ENCODE data around the gene TOMM5. TPM values are rescaled to one million over a fixed set of nuclear protein-coding genes. Genes with fewer than 3 reads are reported as not detected.

The TOMM5 gene
- total and polyA plus RNA-seq, 2 of the 13 experiments (the other 11 are each of a cell fraction or from before 2014, with no cell fraction given), result 147 to 315 TPM

DNA sequence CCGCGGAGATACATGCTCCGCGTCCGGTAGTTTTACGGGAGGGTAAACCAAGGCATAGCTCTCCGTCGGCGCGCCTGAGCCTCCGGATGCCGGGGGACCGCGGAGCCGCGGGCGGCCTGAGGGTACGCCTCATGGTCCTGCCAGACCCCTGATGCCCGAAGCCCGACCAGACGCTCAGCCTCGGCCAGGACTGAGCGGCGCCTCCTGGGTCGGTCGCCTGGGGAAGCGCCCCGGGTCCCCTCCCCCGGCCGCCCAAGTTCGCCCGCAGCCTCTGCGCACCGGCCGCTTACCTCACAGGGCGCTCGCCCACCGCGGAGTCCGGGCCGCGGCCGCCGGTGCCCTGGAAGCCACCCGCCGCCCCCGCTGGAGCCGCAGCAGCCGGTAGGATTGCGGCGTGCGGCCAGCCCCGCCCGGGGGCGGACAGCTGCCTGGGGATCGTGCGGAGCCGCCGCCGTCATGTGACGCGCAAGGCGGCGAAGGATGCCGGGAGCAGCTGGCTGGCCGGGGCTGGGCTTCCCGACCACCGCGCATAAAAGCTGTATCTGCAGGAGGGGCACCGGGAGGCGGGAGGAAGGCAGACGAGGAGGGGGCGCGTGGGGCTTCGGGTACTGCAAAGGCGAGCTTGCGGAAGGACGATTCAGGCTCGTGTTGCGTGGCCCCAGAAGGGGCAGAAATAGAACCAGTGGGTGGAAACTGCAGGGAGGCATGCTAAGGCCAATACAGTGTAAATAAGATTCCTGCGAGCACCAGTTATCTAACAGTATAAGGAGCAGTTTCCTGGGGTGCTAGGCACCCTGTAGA, 16.3 kb downstream of the TOMM5 start, which contains the start of gene FBXO10 (continued):
- TF ChIP-seq YEATS4 (CRISPR knock-in tag; IDR thresholded peaks at IDR 0.05; ENCODE audit: borderline replicate concordance), result peak; percentile 74; the same call in 1 of the 2 replicates
- TF ChIP-seq JUN (CRISPR knock-in tag; IDR thresholded peaks at IDR 0.05), result peak; percentile 39; the same call in 1 of the 2 replicates
- TF ChIP-seq NFYC (CRISPR knock-in tag; IDR thresholded peaks at IDR 0.05), result no peak
- no peak for TF ChIP-seq CHCHD3 (CRISPR knock-in tag; IDR thresholded peaks at IDR 0.05)
- TF ChIP-seq, protein P1, sequence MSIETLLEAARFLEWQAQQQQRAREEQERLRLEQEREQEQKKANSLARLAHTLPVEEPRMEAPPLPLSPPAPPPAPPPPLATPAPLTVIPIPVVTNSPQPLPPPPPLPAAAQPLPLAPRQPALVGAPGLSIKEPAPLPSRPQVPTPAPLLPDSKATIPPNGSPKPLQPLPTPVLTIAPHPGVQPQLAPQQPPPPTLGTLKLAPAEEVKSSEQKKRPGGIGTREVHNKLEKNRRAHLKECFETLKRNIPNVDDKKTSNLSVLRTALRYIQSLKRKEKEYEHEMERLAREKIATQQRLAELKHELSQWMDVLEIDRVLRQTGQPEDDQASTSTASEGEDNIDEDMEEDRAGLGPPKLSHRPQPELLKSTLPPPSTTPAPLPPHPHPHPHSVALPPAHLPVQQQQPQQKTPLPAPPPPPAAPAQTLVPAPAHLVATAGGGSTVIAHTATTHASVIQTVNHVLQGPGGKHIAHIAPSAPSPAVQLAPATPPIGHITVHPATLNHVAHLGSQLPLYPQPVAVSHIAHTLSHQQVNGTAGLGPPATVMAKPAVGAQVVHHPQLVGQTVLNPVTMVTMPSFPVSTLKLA (IDR thresholded peaks at IDR 0.05), result no peak
- TF ChIP-seq ZNF274 (CRISPR knock-in tag; IDR thresholded peaks at IDR 0.05), result 0 out of 2 replicates have a peak, but pooled peaks have one; percentile 44
- TF ChIP-seq KDM1A (CRISPR knock-in tag; IDR thresholded peaks at IDR 0.05), result no peak
- no peak for TF ChIP-seq RBAK (CRISPR knock-in tag; IDR thresholded peaks at IDR 0.05)
- no peak for TF ChIP-seq KLF13 (CRISPR knock-in tag; IDR thresholded peaks at IDR 0.05)
- peak; percentile 57; the same call in 1 of the 2 replicates for TF ChIP-seq MTF2 (CRISPR knock-in tag; IDR thresholded peaks at IDR 0.05; ENCODE audit: borderline replicate concordance)
- TF ChIP-seq SKI (IDR thresholded peaks at IDR 0.05; ENCODE audit: partially characterized antibody), result peak; percentile 32
- TF ChIP-seq, protein P2, sequence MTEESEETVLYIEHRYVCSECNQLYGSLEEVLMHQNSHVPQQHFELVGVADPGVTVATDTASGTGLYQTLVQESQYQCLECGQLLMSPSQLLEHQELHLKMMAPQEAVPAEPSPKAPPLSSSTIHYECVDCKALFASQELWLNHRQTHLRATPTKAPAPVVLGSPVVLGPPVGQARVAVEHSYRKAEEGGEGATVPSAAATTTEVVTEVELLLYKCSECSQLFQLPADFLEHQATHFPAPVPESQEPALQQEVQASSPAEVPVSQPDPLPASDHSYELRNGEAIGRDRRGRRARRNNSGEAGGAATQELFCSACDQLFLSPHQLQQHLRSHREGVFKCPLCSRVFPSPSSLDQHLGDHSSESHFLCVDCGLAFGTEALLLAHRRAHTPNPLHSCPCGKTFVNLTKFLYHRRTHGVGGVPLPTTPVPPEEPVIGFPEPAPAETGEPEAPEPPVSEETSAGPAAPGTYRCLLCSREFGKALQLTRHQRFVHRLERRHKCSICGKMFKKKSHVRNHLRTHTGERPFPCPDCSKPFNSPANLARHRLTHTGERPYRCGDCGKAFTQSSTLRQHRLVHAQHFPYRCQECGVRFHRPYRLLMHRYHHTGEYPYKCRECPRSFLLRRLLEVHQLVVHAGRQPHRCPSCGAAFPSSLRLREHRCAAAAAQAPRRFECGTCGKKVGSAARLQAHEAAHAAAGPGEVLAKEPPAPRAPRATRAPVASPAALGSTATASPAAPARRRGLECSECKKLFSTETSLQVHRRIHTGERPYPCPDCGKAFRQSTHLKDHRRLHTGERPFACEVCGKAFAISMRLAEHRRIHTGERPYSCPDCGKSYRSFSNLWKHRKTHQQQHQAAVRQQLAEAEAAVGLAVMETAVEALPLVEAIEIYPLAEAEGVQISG (CRISPR knock-in tag; IDR thresholded peaks at IDR 0.05), result peak; percentile 46; the same call in 1 of the 2 replicates
- peak; percentile 74 for TF ChIP-seq KMT2B (CRISPR knock-in tag; IDR thresholded peaks at IDR 0.05)
- TF ChIP-seq ZFX (CRISPR knock-in tag; IDR thresholded peaks at IDR 0.05; ENCODE audit: low read depth), result peak; percentile 45; the same call in 1 of the 2 replicates
- TF ChIP-seq, protein P3, sequence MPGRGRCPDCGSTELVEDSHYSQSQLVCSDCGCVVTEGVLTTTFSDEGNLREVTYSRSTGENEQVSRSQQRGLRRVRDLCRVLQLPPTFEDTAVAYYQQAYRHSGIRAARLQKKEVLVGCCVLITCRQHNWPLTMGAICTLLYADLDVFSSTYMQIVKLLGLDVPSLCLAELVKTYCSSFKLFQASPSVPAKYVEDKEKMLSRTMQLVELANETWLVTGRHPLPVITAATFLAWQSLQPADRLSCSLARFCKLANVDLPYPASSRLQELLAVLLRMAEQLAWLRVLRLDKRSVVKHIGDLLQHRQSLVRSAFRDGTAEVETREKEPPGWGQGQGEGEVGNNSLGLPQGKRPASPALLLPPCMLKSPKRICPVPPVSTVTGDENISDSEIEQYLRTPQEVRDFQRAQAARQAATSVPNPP (CRISPR knock-in tag; IDR thresholded peaks at IDR 0.05), result peak; percentile 27; the same call in 1 of the 2 replicates
- TF ChIP-seq GATAD1 (CRISPR knock-in tag; IDR thresholded peaks at IDR 0.05), result peak; percentile 69
- no peak for TF ChIP-seq ZNF136 (CRISPR knock-in tag; IDR thresholded peaks at IDR 0.05; ENCODE audit: low read depth)
- TF ChIP-seq ZNF513 (CRISPR knock-in tag; conservative IDR thresholded peaks at IDR 0.05), result no peak
- 0 out of 2 replicates have a peak, but pooled peaks have one; percentile 37 for TF ChIP-seq HIVEP1 (CRISPR knock-in tag; IDR thresholded peaks at IDR 0.05)
- 0 out of 2 replicates have a peak, but pooled peaks have one; percentile 20 for TF ChIP-seq PITX1 (CRISPR knock-in tag; IDR thresholded peaks at IDR 0.05)
- no peak for TF ChIP-seq ZNF530 (CRISPR knock-in tag; IDR thresholded peaks at IDR 0.05; ENCODE audit: low read depth)
- no peak for TF ChIP-seq ZNF484 (CRISPR knock-in tag; IDR thresholded peaks at IDR 0.05; ENCODE audit: borderline replicate concordance, low read depth)
- peak; percentile 56; the same call in 1 of the 2 replicates for TF ChIP-seq ZBTB7B (CRISPR knock-in tag; IDR thresholded peaks at IDR 0.05)

Data from HepG2 (cell line).